Measurements from ENCODE around the gene EYA4.
A peak's percentile ranks its signal among the peaks of the same experiment; 100 is the strongest.

EYA4 gene

DNA sequence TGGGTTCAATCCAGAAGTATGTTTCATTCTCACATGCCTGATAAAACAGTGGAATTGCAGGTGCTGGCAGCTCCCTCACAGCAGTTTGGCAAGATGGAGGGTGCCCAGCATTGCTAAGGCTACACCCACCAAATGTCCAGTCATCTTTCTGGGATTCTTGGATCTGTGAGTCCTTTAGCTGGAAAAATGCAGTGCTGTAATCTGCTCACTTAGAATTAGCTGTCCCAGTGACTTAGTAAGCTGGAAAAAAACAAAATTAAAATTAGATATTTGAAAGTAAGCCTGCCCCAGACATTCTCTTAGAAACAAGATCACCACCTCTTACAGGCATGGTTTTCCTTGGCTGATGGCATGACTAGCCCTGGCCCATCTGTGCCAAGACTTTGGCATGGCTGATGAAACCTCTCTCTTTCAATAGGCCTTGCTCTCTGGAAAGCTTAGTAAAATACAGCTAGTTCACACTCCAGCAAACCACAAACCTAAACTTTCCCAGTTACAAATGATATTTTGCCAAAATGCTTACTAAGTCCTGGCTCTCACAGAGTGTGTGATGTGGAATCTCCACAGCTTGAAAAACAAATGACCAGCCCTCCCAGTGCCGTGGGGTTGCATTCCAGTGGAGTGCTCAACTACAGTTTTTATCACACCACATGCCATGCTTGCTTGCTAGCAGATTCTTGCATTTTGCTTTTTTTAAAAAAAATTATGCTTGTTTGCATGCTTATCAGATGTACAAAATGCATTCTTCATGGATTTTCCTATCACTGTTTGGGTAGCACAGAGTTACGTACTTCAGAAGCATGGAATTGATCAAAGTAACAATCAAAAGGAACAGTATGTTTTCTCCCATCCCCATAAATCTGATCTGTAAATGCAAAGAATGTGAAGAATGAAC lies 261.5 kb downstream of the EYA4 start:
- no peak for FAIRE-seq

DNA sequence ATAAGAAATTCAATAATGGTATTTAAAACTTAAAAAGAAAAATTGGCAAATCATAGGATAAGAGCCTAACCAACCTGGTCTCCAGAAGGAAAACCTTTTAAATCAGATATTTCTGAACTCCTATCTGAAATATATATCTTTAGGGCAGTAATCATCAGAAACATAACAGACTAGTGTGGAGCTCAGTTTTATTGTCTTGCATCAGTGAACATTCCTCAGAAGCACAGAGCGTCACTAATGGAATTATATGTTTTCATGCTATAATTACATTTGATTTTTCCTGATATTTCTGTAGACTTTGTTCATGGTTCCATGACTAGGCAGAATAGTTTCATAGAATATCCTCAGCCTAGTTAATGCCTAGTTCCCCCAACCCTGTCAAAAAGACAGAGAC lies 262.2 kb downstream of the EYA4 start:
- FAIRE-seq: no peak

More for the DNA sequence above, 261.5 kb downstream of the EYA4 start:
- peak; percentile 5 for DNase-seq (ENCODE audit: insufficient read length, low spot score)

DNA sequence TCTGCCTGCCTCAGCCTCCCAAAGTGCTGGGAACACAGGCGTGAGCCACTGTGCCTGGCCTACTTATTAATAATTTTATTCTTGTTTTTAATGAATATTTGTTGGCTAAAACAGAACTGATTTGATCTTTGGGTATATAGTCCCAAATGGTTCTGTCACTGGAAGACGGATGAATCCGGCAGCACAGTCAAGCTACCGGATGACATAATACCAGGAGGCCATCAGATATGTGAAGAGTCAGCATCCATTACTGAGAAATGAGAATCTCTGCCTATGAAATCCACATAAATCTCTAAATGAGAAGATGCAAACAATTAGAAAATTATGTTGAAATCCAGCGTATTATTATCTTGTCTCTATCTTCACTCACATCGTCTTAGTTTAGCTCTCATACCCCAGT lies 263.0 kb downstream of the EYA4 start:
- DNase-seq (ENCODE audit: insufficient read length, low spot score) (no peak), FAIRE-seq (no peak)

More for the DNA sequence above, 262.2 kb downstream of the EYA4 start:
- DNase-seq (ENCODE audit: insufficient read length, low spot score): no peak

DNA sequence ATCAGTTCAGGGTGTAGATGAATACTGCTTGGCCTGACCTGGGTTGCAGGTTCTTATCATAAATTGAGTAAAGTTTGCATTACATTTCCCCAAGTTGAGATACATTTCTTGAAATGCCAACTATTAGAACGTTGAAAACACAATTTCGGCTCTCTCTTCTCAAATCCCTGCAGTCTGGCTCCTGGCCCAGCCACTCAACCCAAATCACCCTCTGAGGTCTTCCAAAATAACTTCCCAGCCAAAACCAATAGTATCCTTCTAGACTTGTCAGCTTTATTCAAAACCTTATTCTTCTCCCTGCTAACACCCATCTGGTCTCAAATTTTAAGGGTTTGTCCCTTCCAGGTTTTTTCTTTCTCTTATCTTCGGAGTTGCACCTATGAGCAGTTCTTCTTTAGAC lies 263.6 kb downstream of the EYA4 start:
- FAIRE-seq: no peak
- DNase-seq (ENCODE audit: insufficient read length, low spot score): no peak

DNA sequence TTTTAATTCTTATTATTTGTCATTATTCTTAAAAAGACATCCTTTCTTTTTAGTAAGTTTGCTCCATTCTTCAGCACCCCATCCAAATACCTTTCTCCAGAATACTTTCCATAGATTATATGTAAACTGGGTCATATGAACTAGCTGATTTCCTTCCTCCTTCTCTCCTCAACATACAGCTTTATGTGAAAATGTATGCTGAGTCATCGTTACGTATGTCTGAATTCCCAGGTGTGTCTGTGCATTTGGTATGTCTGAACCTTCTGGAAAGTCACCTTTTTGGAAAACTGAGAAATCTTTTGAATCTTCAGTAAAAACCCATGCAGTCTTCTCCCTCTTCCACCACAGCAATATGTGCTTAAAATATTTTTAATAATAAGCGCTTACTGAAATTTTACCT lies 264.5 kb downstream of the EYA4 start:
- DNase-seq (ENCODE audit: insufficient read length, low spot score): no peak
- FAIRE-seq: no peak

DNA sequence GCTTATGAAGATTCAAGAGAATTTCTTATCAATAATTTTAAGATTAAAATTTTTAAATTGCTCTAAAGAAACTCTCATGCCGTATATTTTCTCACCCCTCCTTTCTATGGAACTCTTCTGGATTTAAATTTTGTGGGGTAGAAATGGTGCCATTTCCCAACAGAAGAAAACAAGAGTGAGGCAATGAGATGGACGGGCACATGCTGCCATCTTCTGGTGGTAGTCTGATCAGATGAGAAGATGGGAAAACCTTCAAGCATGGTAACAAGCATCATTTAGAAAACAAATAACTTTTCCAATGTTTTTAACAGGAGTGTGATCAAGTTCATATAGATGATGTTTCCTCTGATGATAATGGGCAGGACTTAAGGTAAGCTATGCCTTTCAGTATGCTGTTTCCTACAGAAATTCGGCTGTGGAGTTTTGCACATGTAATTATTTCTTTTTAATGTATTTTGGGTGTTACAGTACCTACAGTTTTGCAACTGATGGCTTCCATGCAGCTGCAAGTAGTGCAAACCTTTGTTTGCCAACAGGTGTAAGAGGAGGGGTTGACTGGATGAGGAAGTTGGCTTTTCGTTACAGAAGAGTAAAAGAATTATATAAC lies 271.4 kb downstream of the EYA4 start:
- peak; percentile 75 for FAIRE-seq
- peak; percentile 14 for DNase-seq (ENCODE audit: insufficient read length, low spot score)

DNA sequence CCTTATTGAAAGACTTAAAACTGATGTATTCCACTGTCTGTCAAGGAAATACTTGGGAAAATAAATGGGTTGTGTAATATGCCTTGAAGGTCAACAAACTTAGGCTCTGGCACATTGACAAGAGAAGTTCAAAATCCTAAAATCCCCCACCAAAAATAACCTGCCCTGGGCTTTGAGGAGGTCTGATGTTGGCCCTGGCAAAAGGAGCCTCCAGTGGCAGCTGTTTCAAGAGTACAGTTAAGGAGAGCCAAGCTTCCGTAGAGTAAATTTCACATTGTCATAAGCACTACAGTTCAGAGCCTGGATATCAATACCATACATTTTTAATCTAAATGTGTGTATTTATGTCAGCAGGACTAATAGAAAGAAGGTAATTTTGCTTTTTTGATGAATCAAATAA lies 282.7 kb downstream of the EYA4 start:
- DNase-seq (ENCODE audit: insufficient read length, low spot score): no peak
- FAIRE-seq: no peak

DNA sequence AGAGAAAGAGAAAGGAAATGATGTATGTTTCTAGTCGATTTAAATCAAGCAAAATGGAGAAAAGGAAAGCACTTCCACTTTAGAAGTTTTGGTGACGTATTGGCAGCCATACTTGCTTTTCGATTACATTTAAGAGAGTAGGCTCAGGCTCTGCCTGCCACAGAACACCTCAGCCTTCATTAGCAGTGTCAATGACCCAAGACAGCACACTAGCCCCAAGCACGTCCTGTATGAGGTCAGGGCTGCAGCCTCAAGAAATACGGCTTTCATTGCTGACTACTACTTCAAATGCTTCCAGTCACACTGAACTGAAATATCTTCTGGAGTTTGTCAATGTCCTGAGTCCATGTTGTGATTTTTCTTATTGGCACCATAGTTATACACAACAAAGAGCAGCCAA lies 285.3 kb downstream of the EYA4 start:
- DNase-seq (ENCODE audit: insufficient read length, low spot score): no peak

DNA sequence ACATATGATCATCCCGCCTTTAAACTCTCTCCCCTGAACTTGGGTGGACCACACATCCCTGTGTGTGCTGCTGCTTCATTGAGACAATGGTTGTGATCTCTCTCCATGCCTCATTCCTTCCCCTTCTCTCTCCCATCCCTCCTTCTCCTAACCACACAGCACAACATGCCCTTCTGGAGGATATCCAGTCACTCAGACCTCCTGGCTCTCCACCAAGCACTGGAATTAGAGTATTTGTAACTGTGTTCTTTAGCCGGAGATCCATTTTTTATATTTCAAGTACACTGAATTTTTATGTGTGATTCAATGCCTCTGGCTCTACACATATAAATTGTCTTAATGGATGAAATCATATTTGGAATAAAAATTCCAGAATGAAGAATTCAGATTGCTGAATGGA lies 287.4 kb downstream of the EYA4 start:
- FAIRE-seq: no peak

More for the DNA sequence above, 285.3 kb downstream of the EYA4 start:
- no peak for FAIRE-seq

DNA sequence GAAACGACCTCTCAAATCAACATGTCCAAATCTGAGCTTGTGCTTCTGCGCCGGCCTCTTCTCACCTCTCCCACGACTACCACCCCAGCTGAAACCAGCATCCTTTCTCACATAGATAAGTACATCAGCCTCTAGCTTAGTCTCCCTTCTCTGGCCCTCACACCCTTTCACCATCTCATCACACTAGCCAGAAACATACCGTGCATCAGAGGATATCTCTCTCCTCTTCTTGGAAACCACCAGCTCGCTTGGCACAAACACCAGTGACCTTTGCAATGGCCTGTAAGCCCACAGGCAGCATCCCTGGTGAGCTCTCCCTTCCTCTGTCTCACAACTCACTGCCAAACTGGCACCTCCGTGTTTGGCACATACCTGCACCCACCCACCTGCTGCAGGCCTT lies 291.8 kb downstream of the EYA4 start:
- DNase-seq (ENCODE audit: insufficient read length, low spot score) (no peak), FAIRE-seq (peak; percentile 23)

More for the DNA sequence above, 287.4 kb downstream of the EYA4 start:
- DNase-seq (ENCODE audit: insufficient read length, low spot score): no peak

DNA sequence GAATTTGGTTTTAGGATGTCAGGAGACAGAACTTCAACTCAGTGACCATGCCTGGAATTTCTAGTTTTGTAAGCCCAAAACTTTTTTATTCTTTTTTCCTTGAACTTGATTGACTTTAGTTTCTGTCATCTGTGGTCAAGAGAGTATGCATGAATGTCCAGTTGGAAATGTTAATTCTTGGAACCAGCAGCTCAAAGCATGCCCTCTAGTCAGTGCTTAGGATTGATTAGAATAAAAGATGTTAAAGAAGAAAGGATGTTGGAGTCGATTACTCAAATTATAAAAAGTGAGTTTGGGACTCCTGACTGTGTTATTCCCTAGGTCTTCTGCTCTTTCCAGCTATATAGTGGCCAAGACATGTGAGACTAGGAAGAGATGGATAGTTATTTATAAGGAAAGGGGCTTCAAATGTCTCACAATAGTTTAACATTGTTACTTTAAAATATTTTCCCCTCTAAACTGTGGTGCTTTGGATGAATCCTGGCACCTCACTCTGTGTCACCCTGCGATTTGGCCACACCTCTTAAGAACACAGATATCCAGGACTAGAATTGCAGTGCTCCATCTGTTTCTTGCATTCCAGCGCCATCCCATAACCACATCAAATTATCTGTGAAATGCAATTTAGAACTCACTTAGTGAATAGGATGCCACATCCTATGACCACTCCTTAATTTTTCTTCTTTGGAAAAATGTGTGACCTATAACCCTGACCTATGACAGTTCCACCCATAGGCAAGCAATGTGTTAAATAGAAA lies 298.5 kb downstream of the EYA4 start:
- DNase-seq (ENCODE audit: insufficient read length, low spot score): no peak

DNA sequence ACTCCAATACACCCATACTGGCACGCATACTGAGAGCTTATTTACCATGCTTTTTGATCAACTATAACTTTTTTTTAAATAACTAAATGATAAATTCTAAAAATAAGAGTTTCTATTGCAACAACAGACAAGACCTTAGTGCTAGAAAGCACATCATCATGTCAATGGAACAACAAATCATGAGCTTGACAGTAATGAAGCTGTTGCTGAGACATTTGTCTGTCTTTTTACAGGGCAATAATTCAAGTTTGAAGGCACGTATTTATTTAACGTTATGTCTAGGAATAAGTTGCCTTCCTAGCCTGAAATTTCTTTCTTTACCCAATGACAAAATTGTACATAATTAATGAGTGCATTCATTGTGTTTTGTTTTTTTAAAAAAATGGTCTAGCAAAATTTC lies 299.2 kb downstream of the EYA4 start:
- FAIRE-seq (no peak), DNase-seq (ENCODE audit: insufficient read length, low spot score) (no peak)

More for the DNA sequence above, 298.5 kb downstream of the EYA4 start:
- no peak for FAIRE-seq

DNA sequence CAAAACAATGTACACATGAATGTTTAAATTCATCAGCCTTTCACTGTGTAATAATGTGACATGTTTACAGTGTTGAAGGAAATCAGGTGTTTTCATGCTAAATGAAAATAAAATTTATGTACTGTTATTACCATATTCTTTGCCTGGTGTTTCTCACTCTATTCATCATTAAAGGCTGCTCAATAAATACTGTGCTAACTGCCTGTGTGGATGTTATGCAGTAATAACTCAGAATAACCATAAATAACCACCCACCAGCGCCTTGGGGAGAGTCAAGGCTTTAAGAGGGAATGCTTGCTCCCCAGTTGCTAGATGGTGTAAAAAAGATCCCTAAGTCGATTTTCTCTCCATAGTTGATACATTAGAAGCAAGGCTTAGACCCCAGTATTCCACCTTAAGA lies 299.9 kb downstream of the EYA4 start:
- FAIRE-seq (no peak), DNase-seq (ENCODE audit: insufficient read length, low spot score) (no peak)

DNA sequence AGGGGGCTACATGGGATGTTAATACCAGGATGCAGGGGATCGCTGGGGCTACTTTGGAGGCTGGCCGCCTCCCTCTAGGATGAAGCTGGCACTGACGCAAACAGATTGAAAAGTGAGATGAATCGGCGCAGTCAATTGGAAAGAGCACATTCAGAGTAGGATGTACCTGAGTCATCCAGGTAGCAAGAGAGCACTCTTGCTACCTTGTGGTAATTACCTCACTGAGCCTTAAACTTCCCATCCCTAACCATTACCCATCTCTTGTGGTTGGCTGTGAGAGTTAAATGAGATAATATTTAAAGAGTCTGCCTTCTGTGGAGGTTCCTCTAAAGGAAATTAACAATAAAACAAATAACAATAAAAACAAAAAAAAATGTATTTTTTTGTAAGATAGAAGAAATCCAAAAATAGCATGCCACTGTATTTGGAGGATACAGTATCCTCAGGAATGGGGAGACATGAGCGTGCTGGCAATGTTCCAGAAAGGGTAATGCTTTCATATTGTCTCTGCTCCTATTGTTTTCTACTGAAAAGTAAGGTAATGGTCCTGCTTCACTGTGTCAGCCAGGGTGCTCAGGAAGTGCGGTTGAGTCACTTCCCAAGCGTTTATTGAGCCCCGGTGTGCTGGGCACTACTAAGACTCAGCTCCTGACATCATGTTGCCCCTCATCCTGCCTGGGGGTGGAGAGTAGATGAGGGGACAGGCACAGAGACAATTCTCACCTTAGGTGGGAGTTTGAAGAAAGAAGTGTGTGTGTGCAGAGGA lies 301.1 kb downstream of the EYA4 start:
- no peak for DNase-seq (ENCODE audit: insufficient read length, low spot score)
- FAIRE-seq: no peak

DNA sequence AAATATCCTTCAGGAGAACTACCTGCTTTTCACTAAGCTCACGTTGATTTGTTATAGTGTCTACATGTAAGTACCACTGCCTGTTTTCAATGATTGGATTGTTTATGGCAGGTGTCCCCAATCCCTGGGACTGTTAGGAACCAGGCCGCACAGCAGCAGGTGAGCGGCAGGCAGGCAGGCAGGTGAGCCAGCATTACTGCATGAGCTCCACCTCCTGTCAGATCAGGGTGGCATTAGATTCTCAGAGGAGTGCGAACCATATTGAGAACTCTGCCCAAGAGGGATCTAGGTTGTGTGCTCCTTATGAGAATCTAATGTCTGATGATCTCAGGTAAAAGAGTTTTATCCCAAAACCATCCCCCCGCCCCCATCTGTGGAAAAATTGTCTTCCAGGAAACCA lies 303.3 kb downstream of the EYA4 start:
- FAIRE-seq: no peak
- no peak for DNase-seq (ENCODE audit: insufficient read length, low spot score)

DNA sequence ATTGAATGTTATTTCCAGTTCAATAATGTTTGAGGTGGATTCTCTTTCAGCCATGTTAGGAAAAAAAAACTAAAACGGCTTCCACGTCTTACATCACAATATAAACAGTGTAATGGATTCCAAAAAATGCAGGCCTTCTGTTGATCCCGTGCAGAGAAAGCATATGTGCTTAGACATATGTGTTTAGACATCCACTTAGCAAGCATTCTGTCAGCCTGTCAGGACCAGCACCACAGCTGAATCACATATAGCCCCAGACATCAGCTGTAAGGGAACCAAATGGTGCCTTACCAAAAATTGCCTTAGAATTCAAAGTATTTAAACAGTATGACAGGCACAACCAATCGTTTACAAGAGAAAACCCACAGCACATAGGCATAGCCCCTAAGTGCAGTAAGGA lies 304.9 kb downstream of the EYA4 start:
- FAIRE-seq (no peak), DNase-seq (ENCODE audit: insufficient read length, low spot score) (no peak)

DNA sequence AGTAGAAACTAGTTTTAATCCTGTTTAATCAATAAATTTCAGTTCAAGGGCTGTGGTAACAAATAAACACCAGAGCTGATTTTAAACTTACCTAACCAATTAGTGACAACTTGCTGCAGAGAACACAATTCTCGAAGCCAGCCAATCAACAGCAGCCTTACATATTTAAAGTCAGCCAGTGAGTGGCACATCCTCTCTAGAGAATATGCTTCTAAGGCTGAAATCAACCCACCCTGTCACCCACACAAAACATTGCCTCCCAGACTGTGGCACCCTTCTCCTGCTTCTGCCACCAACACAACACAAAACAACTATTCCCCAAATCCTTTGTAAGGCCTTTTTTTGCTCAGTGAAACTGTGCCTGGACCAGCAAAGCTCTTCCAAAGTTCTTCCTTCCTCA lies 306.0 kb downstream of the EYA4 start:
- DNase-seq (ENCODE audit: insufficient read length, low spot score): no peak
- FAIRE-seq: no peak

DNA sequence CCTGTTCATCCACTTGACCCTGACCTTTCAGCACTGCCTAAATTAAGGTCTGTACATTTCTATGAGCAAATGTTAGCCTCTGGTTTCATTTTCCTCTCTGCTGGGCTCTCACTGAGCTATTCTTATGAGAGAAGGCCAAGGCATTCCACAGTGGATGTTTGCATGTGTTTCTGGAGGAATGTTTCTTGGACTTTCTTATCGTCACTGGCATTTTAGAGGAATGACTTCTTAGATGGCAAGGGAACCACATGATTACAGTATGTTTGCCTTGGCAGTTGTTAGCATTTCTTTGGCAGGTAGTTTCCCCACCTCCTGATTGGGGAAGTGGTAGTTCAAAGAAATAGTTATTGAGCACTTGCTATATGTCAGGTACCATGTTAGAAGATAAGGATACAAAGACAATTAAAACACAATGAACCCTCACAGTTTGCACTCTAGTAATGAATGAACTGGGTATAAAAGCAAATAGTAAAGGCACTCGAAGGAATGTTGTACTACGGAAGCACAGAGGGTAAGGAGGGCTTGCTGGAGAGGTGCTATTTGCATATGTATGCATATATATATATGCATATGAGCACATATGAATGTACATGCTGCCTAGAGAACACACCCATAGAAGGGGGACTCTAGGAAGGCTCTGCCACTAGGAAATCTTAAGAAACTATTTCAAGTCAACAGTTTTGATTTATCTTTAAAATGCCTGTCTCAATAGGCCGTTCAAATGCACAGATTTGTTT lies 307.4 kb downstream of the EYA4 start:
- DNase-seq (ENCODE audit: insufficient read length, low spot score) (no peak), FAIRE-seq (no peak)

DNA sequence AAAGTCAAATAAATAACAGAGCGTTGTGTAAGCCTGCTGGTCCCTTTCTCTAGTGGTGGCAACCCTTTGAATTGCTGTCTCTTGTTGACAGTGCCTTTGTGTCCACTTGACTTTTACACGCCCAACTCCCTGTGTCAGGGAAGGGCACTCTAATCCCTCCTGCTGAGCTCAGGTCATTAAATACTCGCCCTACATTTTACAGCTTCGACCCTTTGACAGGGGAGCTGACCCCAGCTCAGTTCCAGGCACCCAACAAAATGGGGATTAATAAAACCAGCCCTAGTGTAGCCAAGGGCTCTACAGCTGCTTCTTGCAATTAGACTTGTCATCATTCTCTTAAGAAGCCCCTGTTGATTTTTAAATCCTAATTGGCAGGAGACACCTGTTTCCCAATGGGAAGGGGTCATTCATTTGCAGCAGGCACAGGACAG lies 308.2 kb downstream of the EYA4 start:
- FAIRE-seq: no peak
- no peak for DNase-seq (ENCODE audit: insufficient read length, low spot score)

DNA sequence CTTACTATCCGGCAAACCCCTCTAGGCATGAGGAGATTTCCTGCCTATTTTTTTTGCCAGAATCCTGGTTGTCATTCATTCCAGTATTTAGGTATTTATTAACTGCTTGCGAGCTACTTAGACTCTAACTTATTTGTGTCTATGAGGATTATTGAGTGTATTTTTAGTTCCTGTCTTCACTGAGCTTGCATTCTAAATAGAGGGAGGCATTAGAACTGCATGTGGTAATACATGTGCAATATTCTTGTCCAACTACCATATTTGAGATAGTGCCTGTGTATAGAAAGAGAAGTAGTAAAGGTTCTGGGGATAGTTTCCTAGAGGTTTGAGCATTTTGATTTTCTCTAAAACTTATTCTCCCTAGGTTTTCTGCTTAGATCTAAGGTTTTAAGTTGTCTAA lies 308.9 kb downstream of the EYA4 start:
- FAIRE-seq (no peak), DNase-seq (ENCODE audit: insufficient read length, low spot score) (no peak)
